ENCODE data around the gene KRTAP1-4.

KRTAP1-4 gene

DNA sequence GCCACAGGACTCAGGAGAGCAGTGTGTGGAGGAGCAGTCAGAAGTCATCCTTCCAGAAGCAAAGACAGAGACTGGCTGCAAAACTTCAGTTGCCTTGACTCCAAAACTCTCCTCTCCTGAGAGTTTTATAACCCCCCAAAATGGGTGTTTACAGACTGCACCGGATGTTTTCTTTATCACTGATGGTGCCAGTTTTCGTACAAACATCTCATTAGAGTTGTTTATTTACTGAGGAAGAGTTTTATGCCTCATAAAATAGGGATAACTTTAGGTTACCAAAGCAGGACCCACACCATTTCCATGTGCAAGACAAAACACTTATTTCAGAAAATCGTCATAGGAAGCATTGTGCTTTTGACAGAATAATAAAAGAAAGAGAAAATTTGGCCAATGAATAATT lies 45.8 kb downstream of the KRTAP1-4 start, which contains the start of gene KRT40:
KRT40 (minus strand) TSS at position 101 of the 400 bp plus-strand sequence; CDS start at position 48, 53 bp downstream.
- H3K9me3 ChIP-seq (ENCODE audit: low read length): no peaks in the 10 kb centered on the region
- no peaks in the 10 kb centered on the region for H3K4me1 ChIP-seq (ENCODE audit: insufficient read depth, low read length)
- H3K27me3 ChIP-seq (ENCODE audit: insufficient read depth, low read length): no peaks in the 10 kb centered on the region
- no peak within 1 kb of the TSS for H3K4me3 ChIP-seq (ENCODE audit: low read length)
- no peaks in the 10 kb centered on the region for H3K36me3 ChIP-seq (ENCODE audit: insufficient read depth, low read length)
- H2AFZ ChIP-seq (ENCODE audit: low read depth, low read length): no peak within 1 kb of the TSS

DNA sequence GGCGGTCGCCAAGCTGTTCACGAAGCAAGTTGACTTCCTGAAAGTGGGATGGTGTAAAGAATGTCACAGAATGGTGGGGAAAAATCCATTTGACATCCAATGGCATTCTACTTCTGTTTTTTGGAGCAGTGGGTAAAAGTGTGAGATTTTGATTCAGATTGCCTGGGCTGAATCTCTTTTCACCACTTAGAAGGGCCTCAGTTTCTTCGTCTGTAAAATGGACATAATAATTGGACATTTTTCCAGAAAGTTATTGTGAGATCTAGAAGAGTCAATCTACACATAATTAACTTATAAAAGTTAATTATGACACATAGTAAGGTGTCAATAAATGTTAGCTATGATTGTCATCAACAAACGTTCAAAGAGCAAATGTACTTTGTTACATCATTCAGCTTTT lies 48.9 kb downstream of the KRTAP1-4 start:
- Histone ChIP-seq H3K9me3 (ENCODE audit: low read length) (no peaks in the 10 kb centered on the region), H3K36me3 (ENCODE audit: insufficient read depth, low read length) (no peaks in the 10 kb centered on the region), H3K27me3 (ENCODE audit: insufficient read depth, low read length) (no peaks in the 10 kb centered on the region), H2AFZ (ENCODE audit: low read depth, low read length) (no peak overlapping the region), H3K4me1 (ENCODE audit: insufficient read depth, low read length) (no peaks in the 10 kb centered on the region), H3K4me3 (ENCODE audit: low read length) (no peak overlapping the region)

DNA sequence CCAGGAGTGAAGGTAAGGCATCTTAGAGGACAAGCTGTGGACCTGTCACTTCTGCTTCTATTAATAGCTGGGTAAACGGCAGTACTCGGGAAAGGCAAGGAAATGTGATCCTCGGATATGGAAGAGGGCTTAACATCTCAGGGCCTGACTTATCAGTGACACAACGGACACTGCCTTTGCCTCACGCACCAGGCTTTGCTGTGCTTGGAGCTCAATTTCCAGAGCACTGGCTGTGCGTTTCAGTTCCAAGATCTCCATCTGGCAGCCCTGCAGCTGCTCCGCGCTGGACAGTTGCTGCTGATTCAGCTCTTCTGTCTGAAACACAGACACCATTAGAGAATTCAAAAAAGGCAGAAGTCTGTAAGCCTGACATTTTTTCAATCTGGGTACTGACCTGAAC lies 49.4 kb downstream of the KRTAP1-4 start:
- Histone ChIP-seq H3K27me3 (ENCODE audit: insufficient read depth, low read length) (no peaks in the 10 kb centered on the region), H3K4me3 (ENCODE audit: low read length) (no peak overlapping the region), H3K9me3 (ENCODE audit: low read length) (no peaks in the 10 kb centered on the region), H3K4me1 (ENCODE audit: insufficient read depth, low read length) (no peaks in the 10 kb centered on the region), H3K36me3 (ENCODE audit: insufficient read depth, low read length) (no peaks in the 10 kb centered on the region), H2AFZ (ENCODE audit: low read depth, low read length) (no peak overlapping the region)

- H3K4me3 ChIP-seq (ENCODE audit: low read length): no peak overlapping the region
- no peaks in the 10 kb centered on the region for H3K9me3 ChIP-seq (ENCODE audit: low read length)
- H2AFZ ChIP-seq (ENCODE audit: low read depth, low read length): no peak overlapping the region
- H3K4me1 ChIP-seq (ENCODE audit: insufficient read depth, low read length): no peaks in the 10 kb centered on the region
- H3K36me3 ChIP-seq (ENCODE audit: insufficient read depth, low read length): no peaks in the 10 kb centered on the region
- no peaks in the 10 kb centered on the region for H3K27me3 ChIP-seq (ENCODE audit: insufficient read depth, low read length)
These were observed 49.9 kb downstream of the KRTAP1-4 start for GRCh38 chr17:40980117-40980516.

All from neuron (in vitro differentiated cells).